GM10248 (cell line): ENCODE measurements around the gene INPP4A.

ENCODE experiments used
- CTCF ChIA-PET: fragments of 300-600 bp; sonication (Branson Sonifier 250); formaldehyde crosslinking; extraction: SDS; loops from one replicate; lab custom pipeline; 2021; ENCODE audit warnings: antibody characterized with exemption; lab: Yijun Ruan, JAX
- POLR2A ChIA-PET: fragments of 350-650 bp; sonication (Branson Sonifier 250); formaldehyde crosslinking; extraction: SDS; loops from one replicate; lab custom pipeline; 2020; ENCODE audit warnings: antibody characterized with exemption; lab: Yijun Ruan, JAX
- DNase-seq: peaks from one replicate; pipeline ENCODE4 v3.0.0; 2012; ENCODE audit errors: extremely low spot score
- TF ChIP-seq, protein P1 (sequence below): IDR thresholded peaks from 2 replicates; pipeline ENCODE4 v1.5.1; 2012; ENCODE audit warnings: mild to moderate bottlenecking, low read depth; ENCODE audit errors: extremely low read depth, missing control alignments, control extremely low read depth

The INPP4A gene

DNA sequence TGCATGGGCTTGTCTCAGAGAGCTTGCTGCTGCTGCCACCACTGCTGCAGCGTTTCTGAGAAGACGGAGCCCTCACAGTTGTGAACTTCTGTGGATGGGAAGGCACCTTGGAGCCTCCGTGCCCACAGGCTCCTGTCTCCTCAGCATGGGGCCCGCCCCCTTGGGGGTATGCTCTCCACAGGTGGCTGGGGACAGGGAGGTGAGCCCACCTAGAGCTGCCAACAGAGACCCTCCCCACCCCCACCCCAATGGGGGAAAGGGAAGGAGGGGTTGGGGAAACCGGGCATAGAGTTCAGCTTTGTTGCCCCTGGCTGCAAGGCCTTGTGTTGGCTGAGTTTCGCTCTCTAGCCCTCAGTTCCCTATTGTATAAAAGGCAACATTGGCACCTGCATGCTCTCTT lies 76.1 kb downstream of the INPP4A start:
- TF ChIP-seq, protein P1, sequence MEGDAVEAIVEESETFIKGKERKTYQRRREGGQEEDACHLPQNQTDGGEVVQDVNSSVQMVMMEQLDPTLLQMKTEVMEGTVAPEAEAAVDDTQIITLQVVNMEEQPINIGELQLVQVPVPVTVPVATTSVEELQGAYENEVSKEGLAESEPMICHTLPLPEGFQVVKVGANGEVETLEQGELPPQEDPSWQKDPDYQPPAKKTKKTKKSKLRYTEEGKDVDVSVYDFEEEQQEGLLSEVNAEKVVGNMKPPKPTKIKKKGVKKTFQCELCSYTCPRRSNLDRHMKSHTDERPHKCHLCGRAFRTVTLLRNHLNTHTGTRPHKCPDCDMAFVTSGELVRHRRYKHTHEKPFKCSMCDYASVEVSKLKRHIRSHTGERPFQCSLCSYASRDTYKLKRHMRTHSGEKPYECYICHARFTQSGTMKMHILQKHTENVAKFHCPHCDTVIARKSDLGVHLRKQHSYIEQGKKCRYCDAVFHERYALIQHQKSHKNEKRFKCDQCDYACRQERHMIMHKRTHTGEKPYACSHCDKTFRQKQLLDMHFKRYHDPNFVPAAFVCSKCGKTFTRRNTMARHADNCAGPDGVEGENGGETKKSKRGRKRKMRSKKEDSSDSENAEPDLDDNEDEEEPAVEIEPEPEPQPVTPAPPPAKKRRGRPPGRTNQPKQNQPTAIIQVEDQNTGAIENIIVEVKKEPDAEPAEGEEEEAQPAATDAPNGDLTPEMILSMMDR: no peak
- DNase-seq: no peak
- CTCF ChIA-PET: no interaction called here
- POLR2A ChIA-PET: no interaction called here

DNA sequence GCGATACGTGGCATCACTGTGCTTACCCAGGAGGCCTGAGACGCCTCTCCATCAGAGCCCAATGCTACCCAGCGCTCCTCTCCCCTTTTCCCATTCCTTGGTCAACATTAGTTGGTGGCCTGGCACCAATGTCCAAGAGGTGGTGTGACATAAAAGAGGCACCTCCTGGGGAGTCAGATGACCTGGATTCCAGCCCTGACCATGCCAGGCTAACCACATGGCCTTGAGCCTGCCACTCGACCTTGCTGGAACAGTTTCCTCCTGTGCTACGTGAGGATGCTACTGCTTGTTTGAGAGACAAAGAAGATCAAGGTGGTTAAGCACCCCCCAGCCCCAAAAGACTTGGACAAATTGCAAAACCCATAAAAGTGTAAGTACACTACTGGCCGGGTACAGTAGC lies 76.6 kb downstream of the INPP4A start:
- ChIA-PET POLR2A (no interaction called here), CTCF (no interaction called here)
- no peak for DNase-seq
- TF ChIP-seq, protein P1: no peak

DNA sequence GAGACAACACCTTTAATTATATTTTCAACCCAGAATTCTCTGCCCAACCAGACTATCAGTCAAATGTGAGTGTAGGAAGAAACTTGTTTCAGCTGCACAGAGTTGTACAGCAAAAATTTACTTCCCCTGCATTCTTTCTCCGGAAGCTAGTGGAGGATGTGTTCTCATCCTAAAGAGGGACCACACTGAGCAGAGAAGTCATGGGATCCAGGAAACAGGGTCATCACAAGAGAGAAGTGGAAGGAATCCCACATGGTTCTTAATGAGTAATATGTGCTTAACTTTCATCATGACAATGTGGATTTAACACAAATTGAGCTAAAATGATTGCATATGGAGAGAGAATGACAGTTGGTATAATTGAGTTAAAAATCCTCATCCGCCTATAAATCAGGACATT lies 78.2 kb downstream of the INPP4A start:
- DNase-seq: no peak
- CTCF ChIA-PET: interaction anchor here (1.1 kb wide), 1 partner anchor 10 kb away, joined by 3 read pairs; no protein-coding TSS in a partner anchor
- TF ChIP-seq, protein P1: no peak
- POLR2A ChIA-PET: no interaction called here

DNA sequence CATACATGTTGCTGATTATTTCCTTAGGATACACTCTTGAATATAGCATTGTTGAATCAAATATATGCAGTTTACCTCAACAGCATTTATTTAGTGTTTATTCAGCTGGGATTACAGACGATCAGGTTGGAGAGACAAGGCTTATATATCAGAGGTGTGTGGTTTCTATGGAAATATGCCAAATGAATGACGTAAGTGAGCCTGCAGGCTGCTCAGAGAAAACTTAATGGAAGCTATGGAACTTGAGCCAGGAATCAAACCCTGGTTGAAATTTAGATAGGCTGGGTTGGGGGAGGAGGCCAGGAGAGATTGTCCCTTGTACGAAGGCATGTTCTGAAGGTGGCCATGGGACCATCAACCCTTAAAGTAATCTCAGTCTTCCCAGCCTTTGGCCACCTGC lies 79.5 kb downstream of the INPP4A start:
- TF ChIP-seq, protein P1: no peak
- no peak for DNase-seq
- POLR2A ChIA-PET: no interaction called here
- CTCF ChIA-PET: interaction anchor here (0.7 kb wide), 1 partner anchor 29 kb away, joined by 3 read pairs; no protein-coding TSS in a partner anchor

DNA sequence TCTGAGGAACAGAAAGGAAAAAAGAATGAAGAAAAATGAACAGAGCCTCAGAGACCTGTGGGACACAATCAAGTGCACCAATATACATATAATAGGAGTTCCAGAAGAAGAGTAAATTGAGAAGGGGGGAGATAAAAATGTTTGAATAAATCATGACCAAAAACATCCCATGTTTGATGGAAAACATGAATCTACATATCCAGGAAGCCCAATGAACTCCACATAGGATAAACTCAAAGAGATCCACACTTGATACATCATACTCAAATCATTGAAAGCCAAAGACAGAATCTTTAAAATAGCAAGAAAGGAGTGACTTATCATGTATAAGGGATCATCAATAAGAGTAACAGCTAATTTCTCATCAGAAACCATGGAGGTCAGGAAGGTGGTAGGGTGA lies 83.7 kb downstream of the INPP4A start:
- TF ChIP-seq, protein P1: no peak
- DNase-seq: no peak
- POLR2A ChIA-PET: no interaction called here
- CTCF ChIA-PET: interaction anchor here (1.2 to 1.3 kb wide), 2 partner anchors 15 to 33 kb away, joined by 3 read pairs; no protein-coding TSS in a partner anchor

DNA sequence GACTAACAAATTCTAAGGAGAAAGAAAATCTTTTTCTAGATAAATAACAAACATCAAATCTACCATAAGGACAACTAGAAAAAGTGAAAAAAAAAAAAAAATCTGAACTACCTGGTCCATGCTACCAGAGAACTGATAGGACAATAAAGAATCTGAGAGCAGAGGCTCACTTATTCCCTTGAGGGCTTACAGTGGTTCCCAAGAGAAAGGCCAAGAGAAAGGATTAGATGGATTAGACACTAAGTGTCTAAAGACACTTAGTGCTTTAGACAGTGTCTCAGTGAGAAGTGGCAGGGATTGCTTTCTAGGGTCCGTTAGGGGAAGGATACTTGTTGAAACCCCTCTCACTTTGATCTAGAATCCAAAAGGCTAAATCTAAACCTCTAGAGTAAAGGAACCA lies 85.5 kb downstream of the INPP4A start:
- ChIA-PET POLR2A (no interaction called here), CTCF (no interaction called here)
- no peak for DNase-seq
- TF ChIP-seq, protein P1: no peak

DNA sequence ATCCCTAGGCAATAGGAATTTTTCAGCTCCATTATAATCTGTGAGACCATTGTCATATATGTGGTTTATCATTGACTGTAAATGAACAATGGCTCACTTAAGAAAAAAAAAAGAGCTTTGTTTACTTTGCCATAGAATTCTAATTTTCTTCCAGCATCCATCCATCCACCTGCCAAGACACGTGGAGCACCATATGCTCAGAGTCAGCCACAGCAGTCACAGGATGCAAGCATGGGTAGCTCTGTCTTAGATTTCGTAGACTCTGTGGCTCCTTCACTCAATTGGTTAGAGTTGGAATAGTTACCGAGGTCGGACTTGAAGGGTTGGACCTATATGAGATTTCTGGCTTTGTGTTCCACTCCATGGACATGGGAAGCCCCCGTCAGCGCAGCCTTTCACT lies 88.1 kb downstream of the INPP4A start:
- TF ChIP-seq, protein P1: no peak
- ChIA-PET CTCF (interaction anchor here (1.0 to 3.8 kb wide), 5 partner anchors 9 to 48 kb away, joined by 3 to 15 read pairs (median 4); no protein-coding TSS in a partner anchor), POLR2A (no interaction called here)
- DNase-seq: no peak
